ENCODE results near the gene TAOK2.
"Not testable (repeated sequence)": the region's sequence is repeated elsewhere in the genome, so short reads cannot be mapped to it uniquely, and the experiment has no call there.

TAOK2 gene

GRCh38 chr16:30004424-30004776 lies 30.7 kb downstream of the TAOK2 start:
- Mint-ChIP-seq H3K27ac (peak overlapping the region in 1 of 2 donors; percentile 52), H3K4me1 (peaks cover 18% of the 10 kb centered on the region)

GRCh38 chr16:30004811-30005242 lies 31.2 kb downstream of the TAOK2 start:
- H3K27ac Mint-ChIP-seq = peak overlapping the region in 1 of 2 donors; percentile 93
- ATAC-seq = peak; percentile 31
- peaks cover 19% of the 10 kb centered on the region for H3K27me3 Mint-ChIP-seq
- no peaks in the 10 kb centered on the region for H3K9me3 Mint-ChIP-seq
- peaks cover 22% of the 10 kb centered on the region for H3K4me1 Mint-ChIP-seq
- no peak overlapping the region for H3K4me3 Mint-ChIP-seq
- no peak for DNase-seq

More at GRCh38 chr16:30004424-30004776, 30.7 kb downstream of the TAOK2 start:
- DNase-seq = no peak
- no peak for ATAC-seq
- peaks cover 15% of the 10 kb centered on the region for H3K27me3 Mint-ChIP-seq
- H3K9me3 Mint-ChIP-seq = no peaks in the 10 kb centered on the region
- no peak overlapping the region for H3K4me3 Mint-ChIP-seq

GRCh38 chr16:30005341-30006094 lies 31.9 kb downstream of the TAOK2 start:
- no peaks in the 10 kb centered on the region for H3K9me3 Mint-ChIP-seq
- DNase-seq (peak; percentile 39 to 45), ATAC-seq (peak; percentile 68)
- H3K27ac Mint-ChIP-seq = no peak overlapping the region
- H3K4me3 Mint-ChIP-seq = no peak overlapping the region
- peaks cover 29% of the 10 kb centered on the region for H3K4me1 Mint-ChIP-seq
- H3K27me3 Mint-ChIP-seq = peaks cover 26% of the 10 kb centered on the region

GRCh38 chr16:30006095-30006473 lies 32.4 kb downstream of the TAOK2 start:
- peaks cover 30% of the 10 kb centered on the region for H3K27me3 Mint-ChIP-seq

GRCh38 chr16:30006659-30007377 lies 33.1 kb downstream of the TAOK2 start:
- no peak for ATAC-seq
- Mint-ChIP-seq H3K4me3 (no peak overlapping the region), H3K27ac (peak overlapping the region in 1 of 2 donors; percentile 85), H3K4me1 (peaks cover 37% of the 10 kb centered on the region), H3K27me3 (peaks cover 37% of the 10 kb centered on the region), H3K9me3 (no peaks in the 10 kb centered on the region)
- DNase-seq = no peak

More at GRCh38 chr16:30006095-30006473, 32.4 kb downstream of the TAOK2 start:
- Mint-ChIP-seq H3K4me1 (peaks cover 30% of the 10 kb centered on the region), H3K4me3 (no peak overlapping the region), H3K9me3 (no peaks in the 10 kb centered on the region), H3K27ac (no peak overlapping the region)
- DNase-seq (no peak), ATAC-seq (no peak)

- peak overlapping the region in 1 of 2 donors; percentile 85 for H3K27ac Mint-ChIP-seq
- peaks cover 42% of the 10 kb centered on the region for H3K4me1 Mint-ChIP-seq
- no peaks in the 10 kb centered on the region for H3K9me3 Mint-ChIP-seq
- H3K27me3 Mint-ChIP-seq = peaks cover 43% of the 10 kb centered on the region
- ATAC-seq (no peak), DNase-seq (no peak)
- no peak overlapping the region for H3K4me3 Mint-ChIP-seq
Observed at GRCh38 chr16:30007378-30007895, 33.8 kb downstream of the TAOK2 start.

- DNase-seq (no peak), ATAC-seq (no peak)
- peaks cover 41% of the 10 kb centered on the region for H3K4me1 Mint-ChIP-seq
- no peaks in the 10 kb centered on the region for H3K9me3 Mint-ChIP-seq
- peak overlapping the region in 1 of 2 donors; percentile 59 for H3K4me3 Mint-ChIP-seq
- peaks cover 44% of the 10 kb centered on the region for H3K27me3 Mint-ChIP-seq
- H3K27ac Mint-ChIP-seq = no peak overlapping the region
Observed at GRCh38 chr16:30009085-30009862, 35.6 kb downstream of the TAOK2 start.

- Mint-ChIP-seq H3K9me3 (no peaks in the 10 kb centered on the region), H3K27ac (peak overlapping the region in 1 of 2 donors; percentile 76)
- peak; percentile 39 for ATAC-seq
Observed at GRCh38 chr16:30009990-30010843, 36.5 kb downstream of the TAOK2 start.

GRCh38 chr16:30010844-30011713 lies 37.4 kb downstream of the TAOK2 start, which contains the start of gene DOC2A:
TSS of gene DOC2A (minus strand) at chr16:30011027. CDS start at chr16:30010222, 805 bp downstream.
- ATAC-seq = peak; percentile 68
- peak within 1 kb of the TSS in 1 of 2 donors; percentile 76 for H3K27ac Mint-ChIP-seq
- H3K4me1 Mint-ChIP-seq = peaks cover 29% of the 10 kb centered on the region
- H3K9me3 Mint-ChIP-seq = no peaks in the 10 kb centered on the region
- H3K27me3 Mint-ChIP-seq = peaks cover 44% of the 10 kb centered on the region
- DNase-seq = no peak
- H3K4me3 Mint-ChIP-seq = peak within 1 kb of the TSS; percentile 77 to 82

More at GRCh38 chr16:30009990-30010843, 36.5 kb downstream of the TAOK2 start:
- H3K4me1 Mint-ChIP-seq = peaks cover 33% of the 10 kb centered on the region
- DNase-seq = no peak
- peaks cover 44% of the 10 kb centered on the region for H3K27me3 Mint-ChIP-seq
- peak overlapping the region; percentile 73 to 75 for H3K4me3 Mint-ChIP-seq

GRCh38 chr16:30011714-30012504 lies 38.2 kb downstream of the TAOK2 start:
- Mint-ChIP-seq H3K27ac (peak overlapping the region; percentile 88 to 91), H3K9me3 (no peaks in the 10 kb centered on the region), H3K27me3 (peaks cover 44% of the 10 kb centered on the region), H3K4me1 (peaks cover 29% of the 10 kb centered on the region), H3K4me3 (peak overlapping the region; percentile 76 to 82)
- ATAC-seq (no peak), DNase-seq (no peak)

- not testable (repeated sequence) for H3K9me3 Mint-ChIP-seq, H3K27ac Mint-ChIP-seq, DNase-seq, H3K4me3 Mint-ChIP-seq, ATAC-seq
- Mint-ChIP-seq H3K4me1 (peaks cover 29% of the 10 kb centered on the region), H3K27me3 (peaks cover 44% of the 10 kb centered on the region)
Observed at GRCh38 chr16:30012598-30012997, 38.9 kb downstream of the TAOK2 start.

GRCh38 chr16:30015450-30015849 lies 41.8 kb downstream of the TAOK2 start:
- Mint-ChIP-seq H3K4me1 (peaks cover 14% of the 10 kb centered on the region), H3K27me3 (peaks cover 19% of the 10 kb centered on the region)
- DNase-seq, H3K27ac Mint-ChIP-seq, H3K9me3 Mint-ChIP-seq, ATAC-seq, H3K4me3 Mint-ChIP-seq: not testable (repeated sequence)
